ENCODE results near the gene SYNE4. TPM values are rescaled to one million over a fixed set of nuclear protein-coding genes. Genes with fewer than 3 reads are reported as not detected.

Gene SYNE4
- total and polyA plus RNA-seq, 9 of the 15 experiments (the other 6 are each of a cell fraction or from before 2014, with no cell fraction given) = 0.03 to 0.65 (median 0.29) TPM

DNA sequence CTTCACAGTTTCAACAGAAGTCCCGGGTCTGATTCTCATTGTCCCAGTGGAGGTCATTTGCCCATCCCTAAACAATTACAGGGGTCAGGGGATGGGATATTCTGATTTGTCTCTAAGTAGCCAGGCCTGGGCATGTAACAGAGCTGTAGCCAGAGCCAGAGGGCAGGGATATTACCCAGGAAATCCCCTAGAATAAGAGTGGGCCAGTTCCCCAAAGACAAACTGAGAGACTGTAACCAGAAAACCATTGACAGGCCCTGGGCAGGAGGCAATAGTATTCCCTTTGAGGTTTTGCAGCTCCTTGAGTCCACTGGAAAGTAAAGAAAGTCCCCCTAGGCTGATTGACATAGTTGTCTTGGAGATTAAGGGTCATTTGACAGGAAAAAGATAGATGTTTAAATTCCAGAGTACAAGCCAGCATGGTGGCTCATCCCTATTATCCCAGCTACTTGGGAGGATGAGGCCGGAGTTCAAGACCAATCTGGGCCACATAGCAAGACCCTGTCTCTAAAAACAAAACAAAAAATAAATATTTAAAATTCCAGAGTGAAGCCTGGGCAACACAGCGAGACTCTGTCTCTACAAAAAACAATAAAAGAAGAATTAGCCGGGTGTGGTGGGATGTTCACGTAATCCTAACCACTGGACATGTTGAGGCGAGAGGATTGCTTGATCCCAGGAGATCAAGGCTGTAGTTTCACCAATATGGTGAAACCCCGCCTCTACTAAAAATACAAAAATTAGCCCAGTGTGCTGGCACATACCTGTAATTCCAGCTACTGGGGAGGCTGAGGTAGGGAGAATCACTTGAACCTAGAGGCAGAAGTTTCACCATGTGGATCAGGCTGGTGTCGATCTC, 15.5 kb downstream of the SYNE4 start:
- Histone ChIP-seq H3K9ac (ENCODE audit: insufficient read depth in 1 of 2, low read depth in 2 of 2, low read length in 2 of 2) (no peak overlapping the region), H3K79me2 (ENCODE audit: control insufficient read depth, insufficient read depth, low read length) (peaks cover 24% of the 10 kb centered on the region), H3K9me1 (ENCODE audit: control insufficient read depth, insufficient read depth, low read length) (peaks cover 3% of the 10 kb centered on the region), H4K20me1 (replicated peaks; ENCODE audit: control insufficient read depth, insufficient read depth, low read length) (peaks cover 4% of the 10 kb centered on the region; the same call in 1 of the 2 replicates), H3K27ac (ENCODE audit: extremely low read depth, low read depth, low read length) (no peak overlapping the region), H3K4me3 (no peak overlapping the region), H3K4me1 (replicated peaks in 1 of 2; ENCODE audit: control insufficient read depth in 2 of 2, insufficient read depth in 2 of 2, low read length in 2 of 2) (peaks cover 9 to 29% of the 10 kb centered on the region in 2 experiments; a peak in 4 of 5 replicates), H3K27me3 (ENCODE audit: control insufficient read depth in 2 of 2, insufficient read depth in 2 of 2, low read length in 2 of 2) (no peaks in the 10 kb centered on the region), H3K4me2 (ENCODE audit: insufficient read depth, low read length) (no peak overlapping the region), H3K9me3 (replicated peaks; ENCODE audit: control insufficient read depth, insufficient read depth, low read depth, low read length) (peaks cover 3% of the 10 kb centered on the region), H2AFZ (ENCODE audit: low read depth, low read length) (no peak overlapping the region), H3K36me3 (ENCODE audit: control insufficient read depth, insufficient read depth, low read length) (peaks cover 6% of the 10 kb centered on the region; the same call in 1 of the 3 replicates)
- intact Hi-C loops (cut with micrococcal nuclease) (loop anchor here (10.0 kb wide), 1 partner anchor 122 kb away; the partner anchor contains the start of genes OVOL3, POLR2I and TBCB), in situ Hi-C loops (cut with MboI) (no loop called here)
- POLR2A ChIA-PET = no interaction called here
- TF ChIP-seq ZBTB2 (IDR thresholded peaks at IDR 0.05) = no peak
- no peak for TF ChIP-seq FOXP4 (CRISPR knock-in tag; IDR thresholded peaks at IDR 0.05; ENCODE audit: borderline replicate concordance)
- TF ChIP-seq HMG20A (CRISPR knock-in tag; conservative IDR thresholded peaks at IDR 0.05) = no peak
- TF ChIP-seq NR1H2 (CRISPR knock-in tag; IDR thresholded peaks at IDR 0.05) = no peak
- TF ChIP-seq CUX1 (CRISPR knock-in tag; IDR thresholded peaks at IDR 0.05) = no peak
- TF ChIP-seq, protein P1, sequence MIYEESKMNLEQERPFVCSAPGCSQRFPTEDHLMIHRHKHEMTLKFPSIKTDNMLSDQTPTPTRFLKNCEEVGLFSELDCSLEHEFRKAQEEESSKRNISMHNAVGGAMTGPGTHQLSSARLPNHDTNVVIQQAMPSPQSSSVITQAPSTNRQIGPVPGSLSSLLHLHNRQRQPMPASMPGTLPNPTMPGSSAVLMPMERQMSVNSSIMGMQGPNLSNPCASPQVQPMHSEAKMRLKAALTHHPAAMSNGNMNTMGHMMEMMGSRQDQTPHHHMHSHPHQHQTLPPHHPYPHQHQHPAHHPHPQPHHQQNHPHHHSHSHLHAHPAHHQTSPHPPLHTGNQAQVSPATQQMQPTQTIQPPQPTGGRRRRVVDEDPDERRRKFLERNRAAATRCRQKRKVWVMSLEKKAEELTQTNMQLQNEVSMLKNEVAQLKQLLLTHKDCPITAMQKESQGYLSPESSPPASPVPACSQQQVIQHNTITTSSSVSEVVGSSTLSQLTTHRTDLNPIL (CRISPR knock-in tag; IDR thresholded peaks at IDR 0.05) = no peak
- 80% methylated on average over 8 of the region's 8 CpGs for WGBS (ENCODE audit: insufficient coverage, low coverage, missing lambda C conversion rate)
- ATAC-seq (no peak), DNase-seq (ENCODE audit: extremely low read depth in 1 of 4, low spot score in 3 of 4) (no peak), FAIRE-seq (no peak)
- no TSS peak for BruUV-seq (replicated peaks)
- CTCF ChIA-PET (ENCODE audit: low intra/inter-chr PET ratio) = no interaction called here

Measured in K562 (cell line).